H1 (cell line): ENCODE measurements around the gene SYDE2. TPM values are rescaled to one million over a fixed set of nuclear protein-coding genes. Genes with fewer than 3 reads are reported as not detected.

Experiments
- CTCF ChIA-PET: fragments of 300-600 bp; sonication (Branson Sonifier 250); formaldehyde crosslinking; loops from one replicate; lab custom pipeline; 2021; ENCODE audit not compliant: partially characterized antibody; lab: Charles Lee
- POLR2A ChIA-PET: fragments of 300-600 bp; sonication (Branson Sonifier 250); formaldehyde crosslinking; loops from one replicate; lab custom pipeline; 2021; ENCODE audit warnings: inconsistent platforms; ENCODE audit not compliant: partially characterized antibody; lab: Charles Lee
- DNase-seq, 2 experiments: peaks; one replicate each; pipeline versions ENCODE4 v3.0.0 to v3.0.0-alpha.2; 2010 to 2022; ENCODE audit warnings: low spot score in 2 of 2, low read depth in 1 of 2, mixed read lengths in 1 of 2
- FAIRE-seq: peaks from 2 replicates; lab custom pipeline; 2011; peaks lifted over from hg19 to GRCh38; lab: Jason Lieb, UNC
- H2AFZ ChIP-seq: 2 replicates; pipeline ENCODE4 v1.8.1; 2012; ENCODE audit warnings: low read length, inconsistent platforms
- H2AK5ac ChIP-seq: 2 replicates; pipeline ENCODE4 v1.6.1; 2013; ENCODE audit warnings: low read depth, low read length
- H2BK120ac ChIP-seq: replicated peaks from 2 replicates; pipeline ENCODE3; 2013; ENCODE audit warnings: low read depth, low read length, inconsistent platforms
- H2BK12ac ChIP-seq: 2 replicates; pipeline ENCODE4 v1.6.1; 2013; ENCODE audit warnings: low read depth, low read length
- H2BK15ac ChIP-seq: 2 replicates; pipeline ENCODE4 v1.6.1; 2013; ENCODE audit warnings: low read length
- H2BK20ac ChIP-seq: 2 replicates; pipeline ENCODE4 v1.6.1; 2013; ENCODE audit warnings: low read length
- H2BK5ac ChIP-seq: 2 replicates; pipeline ENCODE4 v1.6.1; 2013; ENCODE audit warnings: low read depth, low read length
- H3K14ac ChIP-seq: 2 replicates; pipeline ENCODE4 v1.6.1; 2013; ENCODE audit warnings: inconsistent platforms; ENCODE audit not compliant: insufficient read length
- H3K18ac ChIP-seq: 2 replicates; pipeline ENCODE4 v1.6.1; 2013; ENCODE audit warnings: low read length; ENCODE audit errors: extremely low read depth
- H3K23ac ChIP-seq: 2 replicates; pipeline ENCODE4 v1.6.1; 2013; ENCODE audit warnings: inconsistent platforms; ENCODE audit not compliant: insufficient read length
- H3K23me2 ChIP-seq: 2 replicates; pipeline ENCODE4 v1.6.1; 2013; ENCODE audit warnings: low read depth, low read length
- H3K27ac ChIP-seq: 2 replicates; pipeline ENCODE4 v1.6.1; 2011; ENCODE audit warnings: low read depth, low read length, inconsistent platforms
- H3K27me3 ChIP-seq, 4 experiments: replicated peaks in 1 of 4; 1 replicate in 1 of 4; 2 replicates in 3 of 4; pipeline versions ENCODE4 v1.6.1 to v1.8.1; 2011 to 2013; ENCODE audit warnings: low read length in 3 of 4, mild to moderate bottlenecking in 3 of 4, inconsistent platforms in 2 of 4, mixed read lengths in 2 of 4, moderate library complexity in 1 of 4; ENCODE audit not compliant: control insufficient read depth in 3 of 4, insufficient read depth in 3 of 4; ENCODE audit errors: extremely low read depth in 1 of 4
- H3K36me3 ChIP-seq, 4 experiments: 2 replicates each; pipeline versions ENCODE4 v1.6.1 to v1.8.1; 2011 to 2013; ENCODE audit warnings: mild to moderate bottlenecking in 4 of 4, low read length in 3 of 4, moderate library complexity in 2 of 4, control low read depth in 1 of 4, inconsistent platforms in 1 of 4; ENCODE audit not compliant: insufficient read depth in 4 of 4, control insufficient read depth in 2 of 4
- H3K4ac ChIP-seq: replicated peaks from 2 replicates; pipeline ENCODE3; 2013; ENCODE audit warnings: low read length, low read depth, mixed read lengths, inconsistent platforms; ENCODE audit not compliant: insufficient read length
- H3K4me1 ChIP-seq, 4 experiments: replicated peaks in 1 of 4; 1 replicate in 1 of 4; 2 replicates in 3 of 4; pipeline versions ENCODE4 v1.6.1 to v1.8.1; 2011 to 2013; ENCODE audit warnings: low read length in 3 of 4, inconsistent platforms in 2 of 4, mixed read lengths in 1 of 4; ENCODE audit not compliant: insufficient read depth in 4 of 4, control insufficient read depth in 3 of 4
- H3K4me2 ChIP-seq, 2 experiments: 2 replicates each; pipeline versions ENCODE4 v1.6.1 to v1.8.1; 2011 to 2013; ENCODE audit warnings: low read depth in 2 of 2, low read length in 2 of 2, control low read depth in 1 of 2, inconsistent platforms in 1 of 2, mild to moderate bottlenecking in 1 of 2; ENCODE audit not compliant: insufficient read depth in 1 of 2
- H3K4me3 ChIP-seq, 4 experiments: fragments of 200-600, 300-600 bp in 1 of 4; sonication (generic), shearing (Covaris generic), sonication (Bioruptor Twin) in 1 of 4; 2 replicates each; pipeline versions ENCODE4 v1.5.1 to v1.8.1; 2011 to 2016; ENCODE audit warnings: low read length in 4 of 4, low read depth in 3 of 4, control low read depth in 2 of 4, inconsistent platforms in 2 of 4, mild to moderate bottlenecking in 2 of 4, mixed read lengths in 1 of 4, moderate library complexity in 1 of 4; ENCODE audit not compliant: insufficient read depth in 2 of 4; ENCODE audit errors: extremely low read depth in 1 of 4
- H3K56ac ChIP-seq: replicated peaks from 2 replicates; pipeline ENCODE3; 2013; ENCODE audit warnings: low read depth, mild to moderate bottlenecking, mixed read lengths, low read length, inconsistent platforms; ENCODE audit not compliant: insufficient read length
- H3K79me1 ChIP-seq: 2 replicates; pipeline ENCODE4 v1.6.1; 2013; ENCODE audit warnings: low read depth, low read length, control low read depth
- H3K79me2 ChIP-seq, 2 experiments: 2 replicates each; pipeline versions ENCODE4 v1.6.1 to v1.8.1; 2012 to 2013; ENCODE audit warnings: low read length in 2 of 2, mild to moderate bottlenecking in 2 of 2, inconsistent platforms in 1 of 2; ENCODE audit not compliant: insufficient read depth in 2 of 2, control insufficient read depth in 1 of 2
- H3K9ac ChIP-seq, 4 experiments: replicated peaks in 1 of 4; 1 replicate in 1 of 4; 2 replicates in 3 of 4; pipeline versions ENCODE4 v1.6.1 to v1.8.1; 2011 to 2013; ENCODE audit warnings: low read depth in 3 of 4, low read length in 3 of 4, control low read depth in 2 of 4, mild to moderate bottlenecking in 2 of 4, moderate library complexity in 2 of 4, inconsistent platforms in 1 of 4; ENCODE audit errors: extremely low read depth in 1 of 4
- H3K9me3 ChIP-seq, 2 experiments: 2 replicates each; pipeline versions ENCODE4 v1.6.1 to v1.8.1; 2012 to 2013; ENCODE audit warnings: mild to moderate bottlenecking in 2 of 2, moderate library complexity in 2 of 2, control low read depth in 1 of 2, inconsistent platforms in 1 of 2, low read depth in 1 of 2, low read length in 1 of 2, mixed read lengths in 1 of 2; ENCODE audit not compliant: insufficient read depth in 2 of 2
- H4K20me1 ChIP-seq, 2 experiments: replicated peaks in 1 of 2; 2 replicates each; pipeline versions ENCODE3 to v1.8.1; 2011 to 2013; ENCODE audit warnings: inconsistent platforms in 2 of 2, low read length in 2 of 2, mild to moderate bottlenecking in 1 of 2; ENCODE audit not compliant: insufficient read depth in 2 of 2, control insufficient read depth in 1 of 2
- H4K5ac ChIP-seq: 2 replicates; pipeline ENCODE4 v1.6.1; 2013; ENCODE audit warnings: low read length, low read depth, mixed read lengths, inconsistent platforms; ENCODE audit not compliant: insufficient read length
- H4K8ac ChIP-seq: 2 replicates; pipeline ENCODE4 v1.8.0; 2013; ENCODE audit warnings: mild to moderate bottlenecking, moderate library complexity, low read length, inconsistent platforms; ENCODE audit not compliant: insufficient read depth; ENCODE audit errors: extremely low read depth
- H4K91ac ChIP-seq: replicated peaks from 2 replicates; pipeline ENCODE3; 2013; ENCODE audit warnings: low read length, mixed read lengths, inconsistent platforms; ENCODE audit not compliant: insufficient read length
- ASH2L ChIP-seq: fragments of 200-600, 300-600 bp; sonication (generic); IDR thresholded peaks from one replicate; pipeline ENCODE4 v1.7.1; 2017; ENCODE audit warnings: low read length
- BRCA1 ChIP-seq: IDR thresholded peaks from 2 replicates; pipeline ENCODE4 v1.6.1; 2012; ENCODE audit warnings: low read depth, low read length, improper control_type of control experiment
- EGR1 ChIP-seq: IDR thresholded peaks from 2 replicates; pipeline ENCODE4 v1.6.1; 2011; ENCODE audit warnings: low read depth, low read length, borderline replicate concordance
- FOSL1 ChIP-seq: IDR thresholded peaks from 2 replicates; pipeline ENCODE4 v1.6.1; 2011; ENCODE audit warnings: mild to moderate bottlenecking, low read depth, low read length, moderate library complexity; ENCODE audit not compliant: insufficient read depth
- HDAC6 ChIP-seq: IDR thresholded peaks from one replicate; pipeline ENCODE4 v1.7.1; 2012; ENCODE audit warnings: low read depth, mild to moderate bottlenecking, inconsistent platforms, low read length, moderate library complexity
- KDM5A ChIP-seq: fragments of 200-600 bp; IDR thresholded peaks from 2 replicates; pipeline ENCODE4 v1.7.1; 2012; ENCODE audit warnings: mild to moderate bottlenecking, low read length, inconsistent platforms, mixed read lengths
- POLR2A ChIP-seq, 2 experiments: IDR thresholded peaks; 1 replicate in 1 of 2; 2 replicates in 1 of 2; pipeline ENCODE4 v1.6.1; 2011; ENCODE audit warnings: low read depth in 2 of 2, low read length in 2 of 2, mild to moderate bottlenecking in 2 of 2; ENCODE audit errors: control extremely low read depth in 1 of 2
- SAP30 ChIP-seq: fragments of 300-600 bp; sonication (generic); IDR thresholded peaks from 2 replicates; pipeline ENCODE4 v1.7.1; 2012; ENCODE audit warnings: low read length, moderate library complexity, mild to moderate bottlenecking, inconsistent platforms; ENCODE audit not compliant: insufficient read depth, insufficient replicate concordance
- SP1 ChIP-seq: IDR thresholded peaks from 2 replicates; pipeline ENCODE4 v1.6.1; 2011; ENCODE audit warnings: low read depth, low read length
- TCF12 ChIP-seq: IDR thresholded peaks from 2 replicates; pipeline ENCODE4 v1.6.1; 2011; ENCODE audit warnings: low read depth, mild to moderate bottlenecking, low read length
- ZNF274 ChIP-seq: IDR thresholded peaks from 2 replicates; pipeline ENCODE4 v1.7.0; 2012; ENCODE audit warnings: low read length, borderline replicate concordance; ENCODE audit errors: extremely low read depth
- polyA plus RNA-seq, 7 experiments: library from polyadenylated mRNA; depleted of rRNA in 3 of 7; stranded (reverse) in 5 of 7; unstranded in 2 of 7; fragments of >200 nt in 5 of 7; fragments of 200-250 nt in 2 of 7; gene quantifications; 1 replicate in 5 of 7; 2 replicates in 1 of 7; 4 replicates in 1 of 7; pipeline versions ENCODE4 v1.2.1 to v1.2.3, GENCODE V29; 2011 to 2013; ENCODE audit warnings: missing spikeins in 2 of 7, mixed read lengths in 2 of 7
- total RNA-seq: library from RNA; stranded (reverse); fragmentation: NEBNext Ultra II Directional; extraction: Animal tissue kit (Norgen Biotek cat#: 25700); gene quantifications from 2 replicates; pipeline ENCODE4 v1.2.1, GENCODE V29; 2021
- TF ChIP-seq, protein P1 (sequence below): IDR thresholded peaks from 2 replicates; pipeline ENCODE4 v1.6.1; 2011; ENCODE audit warnings: low read length, improper control_type of control experiment
- TF ChIP-seq, protein P2 (sequence below): IDR thresholded peaks from 2 replicates; pipeline ENCODE4 v1.6.1; 2011; ENCODE audit warnings: low read depth, mild to moderate bottlenecking, low read length; ENCODE audit not compliant: insufficient read depth

Gene SYDE2
- total and polyA plus RNA-seq, 2 of the 8 experiments (the other 6 are each of a cell fraction or from before 2014, with no cell fraction given), result 1.6 to 14.6 TPM

DNA sequence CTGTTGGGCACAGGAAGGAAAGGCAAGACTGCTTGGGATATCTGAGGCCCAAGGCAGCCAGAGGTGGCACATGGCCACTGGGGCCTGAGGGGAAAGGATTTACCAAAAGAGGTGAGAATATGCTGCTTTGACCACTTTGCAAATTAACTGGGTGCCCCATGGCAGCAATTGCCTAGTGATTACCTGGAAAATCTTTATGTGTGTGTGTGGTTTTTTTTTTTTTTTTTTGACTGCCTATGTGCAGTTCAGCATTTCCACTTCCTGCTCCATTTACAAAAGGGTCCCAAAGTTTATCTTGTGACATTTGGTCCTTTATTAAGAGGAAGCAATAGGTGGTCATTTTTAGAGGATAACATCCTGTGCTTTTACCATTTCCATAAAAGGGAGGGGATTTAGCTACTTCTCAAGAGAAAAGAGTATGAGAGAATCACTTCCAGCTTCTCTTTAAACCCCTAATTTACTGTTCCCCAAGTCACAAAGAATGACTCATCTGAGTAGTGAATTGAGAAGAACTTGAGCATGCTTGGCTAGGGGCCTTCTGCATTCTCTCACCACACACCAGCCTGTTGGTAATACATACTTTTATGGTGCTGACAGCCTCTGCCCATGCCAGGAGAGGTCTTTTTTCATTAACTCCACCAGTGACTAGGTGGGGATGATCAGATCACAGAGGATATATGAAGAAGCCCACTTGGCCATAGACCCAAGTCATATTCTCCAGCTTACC is 52.1 kb downstream of the SYDE2 start:
- no peak overlapping the region for H2BK120ac ChIP-seq
- POLR2A ChIA-PET, result no interaction called here
- TF ChIP-seq BRCA1 (no peak), EGR1 (no peak), POLR2A (IDR thresholded peaks at IDR 0.05; ENCODE audit: control extremely low read depth in 1 of 2, low read depth in 2 of 2, low read length in 2 of 2) (no peak), ASH2L (no peak), ZNF274 (no peak), SP1 (no peak), KDM5A (no peak), SAP30 (no peak), HDAC6 (no peak), FOSL1 (no peak), TCF12 (no peak)
- TF ChIP-seq, protein P1, sequence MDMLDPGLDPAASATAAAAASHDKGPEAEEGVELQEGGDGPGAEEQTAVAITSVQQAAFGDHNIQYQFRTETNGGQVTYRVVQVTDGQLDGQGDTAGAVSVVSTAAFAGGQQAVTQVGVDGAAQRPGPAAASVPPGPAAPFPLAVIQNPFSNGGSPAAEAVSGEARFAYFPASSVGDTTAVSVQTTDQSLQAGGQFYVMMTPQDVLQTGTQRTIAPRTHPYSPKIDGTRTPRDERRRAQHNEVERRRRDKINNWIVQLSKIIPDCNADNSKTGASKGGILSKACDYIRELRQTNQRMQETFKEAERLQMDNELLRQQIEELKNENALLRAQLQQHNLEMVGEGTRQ, result no peak
- TF ChIP-seq, protein P2, sequence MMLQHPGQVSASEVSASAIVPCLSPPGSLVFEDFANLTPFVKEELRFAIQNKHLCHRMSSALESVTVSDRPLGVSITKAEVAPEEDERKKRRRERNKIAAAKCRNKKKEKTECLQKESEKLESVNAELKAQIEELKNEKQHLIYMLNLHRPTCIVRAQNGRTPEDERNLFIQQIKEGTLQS, result no peak

More for the DNA sequence above, 52.1 kb downstream of the SYDE2 start:
- H3K27ac ChIP-seq, result no peak overlapping the region
- H2BK15ac ChIP-seq, result no peak overlapping the region
- no peak overlapping the region for H2BK5ac ChIP-seq
- no peak overlapping the region for H4K5ac ChIP-seq
- H3K4ac ChIP-seq, result peak overlapping the region; percentile 36
- H4K91ac ChIP-seq, result no peak overlapping the region
- no peak overlapping the region for H2BK20ac ChIP-seq
- no peak overlapping the region for H3K23ac ChIP-seq
- H4K8ac ChIP-seq, result 0 out of 2 replicates have a peak overlapping the region, but pooled peaks have one; percentile 46
- no peak overlapping the region for H3K56ac ChIP-seq
- DNase-seq, result no peak
- peaks cover 3 to 14% (median 11%) of the 10 kb centered on the region in 4 experiments; a peak in 5 of 7 replicates for H3K4me1 ChIP-seq
- no peaks in the 10 kb centered on the region for H3K9me3 ChIP-seq
- H3K4me3 ChIP-seq, result no peak overlapping the region
- H4K20me1 ChIP-seq, result no peaks in the 10 kb centered on the region
- no peak overlapping the region for H3K9ac ChIP-seq
- H3K4me2 ChIP-seq, result no peak overlapping the region
- H2AK5ac ChIP-seq, result no peak overlapping the region
- H3K23me2 ChIP-seq, result no peaks in the 10 kb centered on the region; the same call in 1 of the 2 replicates
- H3K36me3 ChIP-seq, result no peaks in the 10 kb centered on the region
- no peak overlapping the region for H2AFZ ChIP-seq
- FAIRE-seq, result no peak
- CTCF ChIA-PET, result interaction anchor here (1.0 to 3.3 kb wide), 6 partner anchors 11 to 204 kb away, joined by 3 to 13 read pairs (median 8); no protein-coding TSS in a partner anchor
- H3K79me2 ChIP-seq, result no peaks in the 10 kb centered on the region
- H3K27me3 ChIP-seq, result no peaks in the 10 kb centered on the region
- H3K18ac ChIP-seq, result no peak overlapping the region
- peak overlapping the region; percentile 77 for H3K14ac ChIP-seq
- H2BK12ac ChIP-seq, result no peak overlapping the region
- H3K79me1 ChIP-seq, result no peaks in the 10 kb centered on the region
